GM10248 (cell line): Measurements from ENCODE around the gene ETFRF1.

ENCODE experiments used
- CTCF ChIA-PET: fragments of 300-600 bp; sonication (Branson Sonifier 250); formaldehyde crosslinking; extraction: SDS; loops from one replicate; lab custom pipeline; 2021; ENCODE audit warnings: antibody characterized with exemption; lab: Yijun Ruan, JAX
- POLR2A ChIA-PET: fragments of 350-650 bp; sonication (Branson Sonifier 250); formaldehyde crosslinking; extraction: SDS; loops from one replicate; lab custom pipeline; 2020; ENCODE audit warnings: antibody characterized with exemption; lab: Yijun Ruan, JAX
- DNase-seq: peaks from one replicate; pipeline ENCODE4 v3.0.0; 2012; ENCODE audit errors: extremely low spot score
- TF ChIP-seq, protein P1 (sequence below): IDR thresholded peaks from 2 replicates; pipeline ENCODE4 v1.5.1; 2012; ENCODE audit warnings: mild to moderate bottlenecking, low read depth; ENCODE audit errors: extremely low read depth, missing control alignments, control extremely low read depth

ETFRF1 gene

DNA sequence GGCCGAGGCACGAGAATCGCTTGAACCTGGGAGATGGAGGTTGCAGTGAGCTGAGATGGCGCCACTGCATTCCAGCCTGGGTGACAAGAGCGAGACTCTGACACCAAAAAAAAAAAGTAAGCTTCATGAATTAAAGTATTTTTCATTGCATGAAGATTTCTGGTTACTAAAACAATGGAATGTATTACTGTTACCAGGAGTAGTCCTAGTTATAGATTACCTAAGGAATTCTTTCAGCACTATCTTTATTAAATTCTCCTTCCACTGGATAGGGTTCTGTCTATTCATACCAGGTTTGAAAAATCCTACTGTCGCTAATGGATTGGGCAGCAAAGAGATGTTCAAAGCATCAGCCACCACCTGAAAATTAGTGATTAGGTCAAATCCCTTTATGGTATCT is 12.4 kb downstream of the ETFRF1 start:
- POLR2A ChIA-PET: interaction anchor here (0.7 kb wide), 1 partner anchor 209 kb away, joined by 3 read pairs; no protein-coding TSS in a partner anchor
- TF ChIP-seq, protein P1, sequence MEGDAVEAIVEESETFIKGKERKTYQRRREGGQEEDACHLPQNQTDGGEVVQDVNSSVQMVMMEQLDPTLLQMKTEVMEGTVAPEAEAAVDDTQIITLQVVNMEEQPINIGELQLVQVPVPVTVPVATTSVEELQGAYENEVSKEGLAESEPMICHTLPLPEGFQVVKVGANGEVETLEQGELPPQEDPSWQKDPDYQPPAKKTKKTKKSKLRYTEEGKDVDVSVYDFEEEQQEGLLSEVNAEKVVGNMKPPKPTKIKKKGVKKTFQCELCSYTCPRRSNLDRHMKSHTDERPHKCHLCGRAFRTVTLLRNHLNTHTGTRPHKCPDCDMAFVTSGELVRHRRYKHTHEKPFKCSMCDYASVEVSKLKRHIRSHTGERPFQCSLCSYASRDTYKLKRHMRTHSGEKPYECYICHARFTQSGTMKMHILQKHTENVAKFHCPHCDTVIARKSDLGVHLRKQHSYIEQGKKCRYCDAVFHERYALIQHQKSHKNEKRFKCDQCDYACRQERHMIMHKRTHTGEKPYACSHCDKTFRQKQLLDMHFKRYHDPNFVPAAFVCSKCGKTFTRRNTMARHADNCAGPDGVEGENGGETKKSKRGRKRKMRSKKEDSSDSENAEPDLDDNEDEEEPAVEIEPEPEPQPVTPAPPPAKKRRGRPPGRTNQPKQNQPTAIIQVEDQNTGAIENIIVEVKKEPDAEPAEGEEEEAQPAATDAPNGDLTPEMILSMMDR: no peak
- no peak for DNase-seq
- CTCF ChIA-PET: no interaction called here

DNA sequence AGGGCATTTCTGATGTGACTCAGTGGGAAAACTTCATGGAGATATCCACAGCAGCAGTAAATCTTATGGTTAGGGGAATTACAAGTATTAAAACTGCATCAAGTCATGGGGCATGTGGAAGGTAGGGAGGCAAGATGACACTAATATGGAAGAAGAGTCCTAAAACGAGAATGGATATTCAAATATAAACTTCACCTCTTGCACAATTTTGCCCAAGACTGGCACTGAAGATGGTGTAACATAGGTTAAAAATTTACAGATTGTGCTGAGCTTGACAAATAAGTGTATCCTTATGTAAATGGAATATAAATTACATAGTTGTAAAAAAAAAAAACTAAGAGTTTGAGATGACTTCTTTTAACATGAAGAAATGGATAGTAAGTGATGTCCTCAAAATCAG is 12.8 kb downstream of the ETFRF1 start:
- DNase-seq: no peak
- TF ChIP-seq, protein P1: no peak
- POLR2A ChIA-PET: interaction anchor here (0.7 kb wide), 1 partner anchor 210 kb away, joined by 3 read pairs; no protein-coding TSS in a partner anchor
- CTCF ChIA-PET: interaction anchor here (1.4 kb wide), 1 partner anchor 13 kb away, joined by 4 read pairs; the partner anchor contains the start of genes DNAI7 and ETFRF1

DNA sequence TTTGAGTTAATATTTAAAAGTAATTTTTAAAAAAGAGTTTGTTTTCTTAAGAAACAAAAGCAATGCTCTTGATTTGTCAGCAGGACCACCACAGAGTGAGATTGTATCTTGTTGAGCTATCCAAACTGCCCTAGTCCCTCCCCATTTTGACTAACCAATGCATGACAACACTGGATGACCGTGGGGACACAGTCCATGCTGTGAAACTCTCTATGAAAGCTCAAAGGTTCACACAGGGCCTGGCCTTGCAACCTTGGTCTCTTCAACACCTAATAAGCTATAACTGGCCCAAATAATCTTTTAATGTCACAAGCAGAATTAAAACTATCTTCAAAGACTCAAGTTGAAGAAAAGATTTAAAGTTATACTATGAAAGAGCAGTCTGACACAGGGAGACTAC is 13.5 kb downstream of the ETFRF1 start:
- TF ChIP-seq, protein P1: no peak
- CTCF ChIA-PET: interaction anchor here (1.4 to 1.6 kb wide), 2 partner anchors 9 to 14 kb away, joined by 4 to 5 read pairs; partner anchors contain the start of genes DNAI7 and ETFRF1
- POLR2A ChIA-PET: no interaction called here
- DNase-seq: no peak

DNA sequence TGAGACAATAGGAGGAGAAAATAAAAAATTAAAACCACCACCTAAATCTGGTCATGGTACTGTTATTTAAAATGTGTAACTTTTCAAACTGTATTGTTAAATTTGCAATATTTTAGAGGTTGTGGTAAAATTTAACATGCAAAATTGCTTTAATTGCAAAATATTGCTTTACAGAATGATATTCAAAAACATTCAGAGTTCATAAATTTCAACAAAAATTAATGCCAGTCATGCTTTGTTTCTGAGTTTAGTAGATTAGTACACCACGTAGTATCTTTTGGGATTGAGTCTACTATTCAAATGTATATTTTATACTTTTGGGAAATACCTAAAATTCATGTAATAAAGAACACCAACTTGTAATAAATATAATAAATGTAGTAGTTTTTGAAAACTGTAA is 18.3 kb downstream of the ETFRF1 start:
- POLR2A ChIA-PET: no interaction called here
- DNase-seq: no peak
- CTCF ChIA-PET: interaction anchor here (1.0 to 1.3 kb wide), 3 partner anchors 15 to 174 kb away, joined by 3 read pairs; no protein-coding TSS in a partner anchor
- TF ChIP-seq, protein P1: no peak

DNA sequence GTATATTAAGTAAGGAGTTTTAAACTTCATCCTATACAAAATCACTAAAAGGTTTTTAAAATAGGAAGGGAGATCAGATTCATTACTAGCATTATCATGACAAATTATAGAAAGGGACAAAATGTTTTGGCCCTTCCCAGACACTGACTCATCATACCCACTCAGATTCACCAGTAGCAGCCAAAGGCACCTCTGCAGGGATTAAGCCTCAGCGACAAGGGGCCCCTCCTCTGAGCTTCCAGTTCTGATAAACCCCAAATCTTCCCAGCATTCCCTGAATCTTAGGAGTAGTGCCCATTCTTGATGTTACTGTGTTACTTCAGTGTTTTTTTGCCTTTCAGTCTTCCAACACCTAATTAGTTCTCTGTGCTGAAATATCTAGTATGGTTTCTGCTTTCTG is 41.2 kb downstream of the ETFRF1 start:
- CTCF ChIA-PET: no interaction called here
- DNase-seq: no peak
- TF ChIP-seq, protein P1: no peak
- POLR2A ChIA-PET: no interaction called here

DNA sequence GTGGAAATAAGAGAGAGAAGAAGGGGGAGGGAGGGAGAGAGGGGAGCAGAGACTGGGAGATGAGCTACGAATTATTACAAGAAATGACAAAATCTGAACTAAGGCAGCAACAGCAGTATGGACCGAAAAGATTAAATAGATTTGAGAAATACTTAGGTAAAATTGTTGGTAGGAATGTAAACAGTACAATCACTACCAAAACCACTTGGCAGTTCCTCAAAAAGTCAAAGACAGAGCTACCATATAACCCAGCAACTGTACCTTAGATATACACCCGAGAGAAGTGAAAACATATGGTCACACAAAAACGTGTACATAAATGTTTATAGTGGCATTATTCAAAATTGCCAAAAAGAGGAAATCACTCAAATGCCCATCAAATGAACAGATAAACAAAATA is 41.6 kb downstream of the ETFRF1 start:
- POLR2A ChIA-PET: no interaction called here
- TF ChIP-seq, protein P1: no peak
- CTCF ChIA-PET: no interaction called here
- DNase-seq: no peak
